HG02610 (cell line): ENCODE data around the gene CIPC.

Experiments
- ATAC-seq: cut with Tn5 transposase; IDR thresholded peaks from one replicate; pipeline ENCODE4 v1.9.1; 2021; ENCODE audit warnings: mild to moderate bottlenecking, moderate library complexity; ENCODE audit not compliant: unreplicated experiment

CIPC gene

GRCh38 chr14:77123381-77124325 lies 25.6 kb downstream of the CIPC start:
- ATAC-seq, result no peak

- ATAC-seq, result no peak
Measured at GRCh38 chr14:77124345-77125280, 26.6 kb downstream of the CIPC start.

DNA sequence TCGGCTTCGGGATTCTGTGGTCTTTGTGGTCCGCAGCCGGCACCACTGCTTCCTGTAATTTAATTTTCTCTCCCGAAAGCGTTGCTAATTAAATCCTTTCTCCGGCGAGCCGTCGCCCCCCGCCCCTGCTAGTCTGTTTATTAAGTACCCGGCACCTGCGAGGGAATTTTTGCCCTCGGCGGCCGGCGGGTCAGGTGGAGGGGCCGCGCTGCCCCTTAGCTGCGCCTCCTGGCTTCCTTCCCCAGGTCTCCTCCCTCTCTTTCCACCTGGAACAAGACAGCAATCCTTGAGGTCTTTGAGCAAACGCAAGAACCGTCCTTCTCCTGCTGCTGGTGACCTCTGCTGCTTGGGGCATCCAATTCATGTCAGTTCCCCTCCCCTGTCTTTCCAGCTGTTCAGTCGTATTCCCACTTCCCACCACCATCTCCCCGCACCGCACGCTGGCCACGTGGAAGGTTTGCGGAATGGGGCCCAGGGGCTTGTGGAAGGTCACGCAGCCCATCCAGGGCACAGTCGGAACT lies 27.3 kb downstream of the CIPC start:
- ATAC-seq, result no peak

DNA sequence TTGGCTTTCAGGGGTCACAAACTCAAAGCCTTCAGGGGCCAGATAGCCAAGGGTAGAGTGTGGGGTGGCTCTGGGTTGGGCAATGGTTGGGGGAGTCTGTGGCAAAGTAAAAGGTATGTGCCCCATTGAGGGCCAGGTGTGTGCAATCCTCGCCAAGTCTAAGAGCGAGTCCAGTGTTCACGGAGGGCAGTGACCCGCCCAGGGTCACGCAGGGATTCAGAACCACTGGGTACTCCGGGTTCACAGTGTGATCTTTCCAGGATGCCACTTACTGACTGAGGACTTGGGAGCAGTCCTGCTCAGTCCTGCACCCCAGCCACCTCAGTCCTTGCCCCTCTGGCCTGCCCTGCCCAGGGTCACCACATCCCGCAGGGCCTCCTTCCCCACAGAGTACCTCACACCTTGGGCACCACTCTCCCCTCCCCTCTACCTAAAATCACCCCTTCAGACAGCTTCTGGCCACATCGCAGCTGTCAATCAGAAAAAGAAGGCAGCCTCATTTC lies 27.8 kb downstream of the CIPC start:
- no peak for ATAC-seq

GRCh38 chr14:77126461-77126990 lies 28.5 kb downstream of the CIPC start:
- no peak for ATAC-seq

- ATAC-seq, result no peak
Measured at GRCh38 chr14:77128414-77128891, 30.4 kb downstream of the CIPC start.

DNA sequence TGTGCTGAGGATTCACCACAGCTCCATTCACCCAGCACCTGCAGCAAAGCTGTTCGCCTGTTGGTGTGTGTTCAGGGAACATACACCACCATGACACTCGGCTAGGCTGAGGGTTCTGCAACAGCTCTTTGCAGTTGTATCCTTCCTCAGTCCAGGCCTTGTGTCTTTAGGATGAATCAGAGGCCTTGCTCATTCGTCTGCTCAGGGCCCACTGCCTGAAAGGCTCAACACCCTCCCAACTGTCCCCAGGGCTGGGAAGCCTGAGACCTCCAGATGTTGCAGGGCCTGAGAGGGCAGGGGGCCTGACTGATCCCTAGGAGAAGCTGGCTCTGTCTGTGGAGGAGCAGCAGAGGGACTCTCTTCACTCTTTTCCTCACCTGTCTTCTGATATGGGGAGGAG lies 32.3 kb downstream of the CIPC start:
- no peak for ATAC-seq

GRCh38 chr14:77131206-77131605 lies 33.1 kb downstream of the CIPC start:
- ATAC-seq, result no peak

GRCh38 chr14:77131871-77132486 lies 33.9 kb downstream of the CIPC start:
- ATAC-seq, result no peak

DNA sequence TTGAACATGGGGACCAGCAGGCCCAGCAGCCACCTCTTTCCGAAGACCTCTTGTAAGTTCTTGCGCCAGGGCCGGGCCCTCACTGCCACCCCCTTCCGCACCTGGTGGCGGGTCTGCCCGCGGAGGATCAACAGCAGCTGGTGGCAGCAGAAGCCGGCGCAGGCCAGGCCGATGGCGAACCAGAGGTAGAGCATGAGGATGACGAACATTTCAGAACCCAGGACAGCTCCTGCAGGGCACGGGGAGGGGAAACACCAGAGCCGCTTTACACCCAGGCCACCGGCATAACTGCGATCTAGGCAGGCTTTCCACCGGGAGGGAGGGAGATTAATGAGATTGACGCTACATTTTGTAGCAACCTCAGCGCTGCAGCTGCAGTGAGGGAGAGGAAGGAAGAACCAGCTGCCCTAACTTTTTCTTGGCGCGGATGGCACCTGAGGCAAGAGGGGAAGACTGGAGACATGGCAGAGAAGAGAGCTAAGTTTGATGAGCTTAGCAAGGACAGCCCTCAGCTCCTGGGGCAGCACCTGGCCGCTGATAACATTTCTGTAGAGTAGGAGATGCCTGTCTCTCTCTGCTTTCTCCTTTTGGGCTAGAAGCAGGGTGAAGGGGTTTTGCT lies 35.8 kb downstream of the CIPC start:
- peak; percentile 54 for ATAC-seq

DNA sequence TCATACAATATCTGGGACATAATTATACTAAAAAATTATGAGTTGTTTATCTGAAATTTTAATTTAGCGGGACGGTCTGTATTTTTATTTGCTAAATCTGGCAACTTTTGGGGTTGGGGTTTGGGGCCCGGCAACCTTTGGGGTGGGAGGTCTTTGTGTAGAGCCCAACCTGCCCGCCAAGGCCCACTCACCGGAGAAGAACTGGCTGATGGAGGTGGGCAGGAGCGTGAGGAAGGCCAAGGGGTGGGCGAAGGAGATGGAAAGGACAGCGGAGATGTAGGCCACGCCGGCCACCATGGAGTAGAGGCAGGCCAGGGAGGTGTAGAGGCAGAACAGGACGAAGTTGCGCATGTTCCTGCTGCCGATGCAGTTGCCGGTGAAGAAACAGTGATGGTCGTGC lies 41.0 kb downstream of the CIPC start:
- no peak for ATAC-seq

DNA sequence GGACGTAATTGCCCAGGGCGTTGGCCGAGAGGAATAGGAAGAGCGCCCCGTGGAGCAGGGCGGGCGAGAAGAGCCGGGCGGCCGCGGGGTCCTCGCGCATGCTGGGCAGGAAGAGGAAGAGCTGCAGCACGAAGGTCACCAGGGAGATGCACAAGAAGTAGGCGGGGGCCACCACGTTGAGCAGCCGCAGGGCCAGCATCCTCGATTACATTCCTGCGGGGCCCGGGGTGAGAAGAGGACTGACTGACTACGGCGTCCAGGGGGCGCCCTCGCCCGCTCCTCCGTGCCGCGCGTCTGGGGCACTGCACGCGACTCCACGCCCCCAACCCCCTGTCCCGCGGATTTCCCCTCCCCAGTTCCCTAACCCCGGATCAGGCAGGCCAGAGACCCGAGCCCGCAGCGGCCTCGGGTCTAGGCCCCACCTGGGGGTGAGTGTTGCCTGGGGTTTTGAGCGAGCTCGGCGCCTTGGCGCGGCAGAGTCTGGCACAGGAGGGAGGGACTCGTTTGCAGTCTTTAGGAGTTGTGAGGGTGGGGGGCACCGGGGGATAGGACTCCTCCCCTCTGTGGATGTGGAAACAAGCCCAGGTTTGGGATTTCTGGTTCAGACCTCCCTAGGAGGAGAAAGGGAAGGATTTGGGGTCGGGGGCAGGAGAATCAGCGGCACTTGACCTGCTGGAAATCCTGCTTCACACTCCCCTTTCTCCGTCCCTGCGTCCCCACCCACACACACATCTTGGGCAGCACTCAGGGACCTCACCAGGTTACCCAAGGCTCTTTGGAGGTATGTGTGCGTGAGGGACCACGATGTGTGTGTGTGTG lies 41.7 kb downstream of the CIPC start:
- no peak for ATAC-seq

DNA sequence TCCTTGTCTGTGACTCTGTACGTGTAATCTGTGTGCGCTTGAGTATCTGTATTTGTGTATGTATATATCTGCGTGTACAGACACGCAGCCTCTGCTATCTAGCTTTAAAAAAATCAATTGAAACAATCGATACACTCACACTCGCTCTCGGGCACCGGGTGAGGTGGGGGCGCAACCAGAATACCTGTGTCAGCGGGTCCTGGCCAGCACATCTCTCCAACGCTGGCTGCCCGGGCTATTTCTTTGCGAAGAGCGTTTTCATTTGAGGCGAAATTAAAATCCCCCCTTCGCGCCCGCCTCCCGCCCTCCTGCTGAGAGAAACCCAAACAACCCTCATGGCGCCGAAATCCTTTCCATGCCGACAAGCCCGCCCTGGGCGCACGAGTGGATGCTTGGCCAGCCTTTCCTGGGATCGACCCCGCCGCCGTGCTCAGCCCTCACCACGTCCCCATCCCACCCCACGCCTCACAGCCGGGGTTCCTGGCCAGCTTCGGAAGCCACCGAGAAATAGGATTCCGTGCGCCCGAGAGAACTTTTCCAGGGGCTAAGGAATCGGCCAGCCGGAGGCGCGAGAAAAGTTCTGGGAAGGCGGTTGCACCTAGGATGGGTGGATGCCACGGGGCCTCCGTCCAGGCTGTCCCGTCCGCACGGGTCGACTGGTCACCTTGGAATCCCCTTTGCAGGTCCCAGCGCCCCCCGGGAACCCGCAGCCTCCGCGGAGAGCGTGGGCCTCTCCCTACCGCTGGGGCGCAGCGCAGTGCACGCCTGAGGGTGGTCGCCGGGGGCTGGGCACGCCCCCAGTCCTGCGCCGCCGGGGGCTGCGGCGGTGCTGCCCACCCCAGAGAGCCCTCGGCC lies 42.5 kb downstream of the CIPC start:
- ATAC-seq, result no peak

- no peak for ATAC-seq
Measured at GRCh38 chr14:77141214-77142004, 43.4 kb downstream of the CIPC start, which contains the start of gene ZDHHC22. ZDHHC22 (minus strand) TSS chr14:77141791; CDS start chr14:77139738, 2,053 bp downstream.

DNA sequence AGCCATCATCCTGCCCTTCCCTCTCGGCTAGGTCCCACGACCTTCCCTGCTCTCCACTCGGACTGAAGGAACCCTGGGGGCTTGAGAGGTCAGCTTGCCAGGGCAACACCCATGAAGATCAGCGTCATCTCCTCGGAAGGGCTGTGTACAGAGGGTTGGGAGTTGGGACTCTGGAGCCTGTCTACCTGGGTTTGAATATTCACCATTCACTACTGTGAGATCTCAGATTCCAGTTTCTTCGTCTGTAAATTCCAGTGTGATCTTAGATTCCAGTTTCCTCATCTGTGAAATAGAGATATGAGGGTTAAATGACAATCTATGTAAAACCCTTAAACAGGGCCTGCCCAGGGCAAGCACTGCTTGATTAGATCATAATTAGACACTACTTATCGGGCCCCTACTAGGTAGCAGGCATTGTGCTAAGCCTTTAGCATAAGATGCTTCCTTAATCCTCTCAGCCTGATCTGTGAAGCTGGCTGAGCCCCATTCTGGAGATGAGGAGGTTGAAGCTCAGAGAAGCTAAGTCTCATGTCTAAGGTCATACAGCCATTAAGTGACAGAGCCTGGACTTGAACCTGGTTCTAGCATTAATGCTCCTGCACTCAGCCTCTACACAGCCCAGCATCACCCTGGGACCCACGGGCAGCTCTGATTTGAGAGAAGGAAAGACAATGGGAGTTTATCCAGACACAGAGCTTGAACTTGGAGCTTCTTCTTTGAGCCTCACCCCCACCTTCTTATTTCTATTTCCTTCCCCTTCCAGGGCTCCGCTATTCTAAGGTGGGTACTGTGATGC lies 44.1 kb downstream of the CIPC start:
- no peak for ATAC-seq

DNA sequence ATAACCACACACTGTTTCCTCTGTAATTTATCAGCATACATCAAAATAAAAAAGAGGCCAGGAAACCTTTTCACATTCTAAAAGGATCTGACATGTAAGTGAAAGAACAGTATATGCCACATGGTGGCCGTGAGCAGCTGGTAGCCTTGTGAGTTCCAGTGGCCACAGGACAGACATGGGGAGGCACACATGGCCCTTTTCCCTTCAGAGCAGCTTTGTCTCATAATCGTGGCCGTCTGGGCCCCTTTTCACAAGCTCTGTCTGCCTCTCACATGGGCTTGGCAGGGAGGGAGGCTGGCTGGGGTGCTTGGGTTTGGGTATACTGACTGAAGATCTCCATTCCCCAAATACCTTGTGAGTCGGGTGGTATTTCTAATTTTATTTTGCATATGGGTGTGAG lies 45.0 kb downstream of the CIPC start:
- ATAC-seq, result no peak
